T-helper 2 cell treated with Interferon-gamma antibody and Interleukin-4, amounts not matched to agents 5 μg/mL and 100 μg/mL, for 36 hours (primary cell): ENCODE data around the gene BICC1.

ENCODE experiments used
- DNase-seq: peaks from one replicate; pipeline ENCODE4 v3.0.0; 2021; ENCODE audit warnings: low spot score
- H3K27ac Mint-ChIP-seq: one replicate; pipeline ENCODE4 v1.8.0; 2021; ENCODE audit warnings: mild to moderate bottlenecking, mixed read lengths
- H3K27me3 Mint-ChIP-seq: one replicate; pipeline ENCODE4 v1.8.0; 2021; ENCODE audit warnings: low read depth, mixed read lengths
- H3K36me3 Mint-ChIP-seq: one replicate; pipeline ENCODE4 v1.8.0; 2021; ENCODE audit warnings: low read depth, mixed read lengths
- H3K4me1 Mint-ChIP-seq: one replicate; pipeline ENCODE4 v1.8.0; 2021; ENCODE audit warnings: low read depth, mixed read lengths
- H3K4me3 Mint-ChIP-seq: one replicate; pipeline ENCODE4 v1.8.0; 2022; ENCODE audit warnings: mild to moderate bottlenecking, moderate library complexity, mixed read lengths
- H3K9me3 Mint-ChIP-seq: one replicate; pipeline ENCODE4 v1.8.0; 2021; ENCODE audit warnings: mixed read lengths

Gene BICC1

DNA sequence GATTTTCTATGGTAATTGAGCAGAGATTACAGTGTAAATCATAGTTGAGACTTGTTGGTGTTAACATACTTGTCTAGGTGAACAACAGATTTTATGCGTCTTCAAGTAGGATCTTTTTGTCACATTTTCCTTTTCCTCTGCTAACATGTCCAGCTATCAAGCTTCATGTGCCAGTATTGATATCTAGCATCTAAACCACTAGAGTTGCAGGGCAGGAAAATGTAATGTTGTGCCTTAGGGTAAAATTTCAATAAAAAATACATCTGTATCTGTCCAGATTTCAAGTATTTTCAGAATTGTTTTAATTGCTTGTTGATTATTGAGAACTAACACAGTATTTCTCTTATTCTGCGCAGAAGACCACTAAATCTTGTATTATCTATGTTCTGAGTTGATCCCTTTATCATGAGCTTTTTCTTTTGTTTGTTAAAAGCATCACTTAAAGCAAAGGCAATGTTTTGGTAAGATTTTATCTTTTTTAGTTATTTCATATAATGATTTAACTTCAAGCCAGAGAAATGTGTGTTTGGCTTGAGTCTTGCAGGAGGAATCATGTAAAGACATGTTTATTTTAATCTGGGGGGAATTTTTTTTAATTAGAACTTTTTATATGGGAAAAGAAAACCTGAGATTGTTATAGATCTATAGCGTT lies 16.5 kb downstream of the BICC1 start:
- no peak overlapping the region for H3K27ac Mint-ChIP-seq
- no peaks in the 10 kb centered on the region for H3K36me3 Mint-ChIP-seq
- H3K9me3 Mint-ChIP-seq, result no peaks in the 10 kb centered on the region
- H3K4me1 Mint-ChIP-seq, result no peaks in the 10 kb centered on the region
- no peak for DNase-seq
- no peak overlapping the region for H3K4me3 Mint-ChIP-seq
- no peaks in the 10 kb centered on the region for H3K27me3 Mint-ChIP-seq

DNA sequence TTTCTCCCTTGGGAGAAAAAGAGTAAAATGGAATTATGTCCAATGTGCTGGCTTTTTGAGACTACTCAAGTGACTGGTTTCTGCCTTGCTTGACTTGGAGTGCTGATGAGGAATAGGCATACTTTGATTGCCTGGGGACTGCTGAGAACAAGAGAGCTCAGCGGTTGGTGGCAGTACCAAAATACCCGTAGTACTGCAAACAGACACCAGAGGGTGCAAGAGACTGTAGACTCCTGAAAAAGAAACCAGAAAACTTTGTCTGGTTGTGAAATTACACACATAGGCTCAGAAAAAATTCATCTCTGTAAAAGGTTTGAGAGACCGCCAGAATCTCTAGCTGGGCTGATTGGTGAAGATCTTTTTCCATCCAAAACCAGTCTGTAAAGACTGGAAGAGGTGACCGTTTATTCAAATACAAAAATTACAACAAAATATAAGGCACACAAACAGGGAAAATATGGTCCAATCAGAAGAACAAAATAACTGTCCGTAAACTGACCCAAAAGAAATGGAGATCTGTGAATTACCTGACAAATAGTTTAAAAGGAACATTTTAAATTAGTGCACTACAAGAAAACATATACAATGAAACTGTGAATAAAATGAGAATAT lies 18.5 kb downstream of the BICC1 start:
- H3K4me3 Mint-ChIP-seq, result no peak overlapping the region
- no peaks in the 10 kb centered on the region for H3K27me3 Mint-ChIP-seq
- DNase-seq, result peak; percentile 33
- H3K36me3 Mint-ChIP-seq, result no peaks in the 10 kb centered on the region
- no peak overlapping the region for H3K27ac Mint-ChIP-seq
- no peaks in the 10 kb centered on the region for H3K4me1 Mint-ChIP-seq
- peaks cover 5% of the 10 kb centered on the region for H3K9me3 Mint-ChIP-seq

DNA sequence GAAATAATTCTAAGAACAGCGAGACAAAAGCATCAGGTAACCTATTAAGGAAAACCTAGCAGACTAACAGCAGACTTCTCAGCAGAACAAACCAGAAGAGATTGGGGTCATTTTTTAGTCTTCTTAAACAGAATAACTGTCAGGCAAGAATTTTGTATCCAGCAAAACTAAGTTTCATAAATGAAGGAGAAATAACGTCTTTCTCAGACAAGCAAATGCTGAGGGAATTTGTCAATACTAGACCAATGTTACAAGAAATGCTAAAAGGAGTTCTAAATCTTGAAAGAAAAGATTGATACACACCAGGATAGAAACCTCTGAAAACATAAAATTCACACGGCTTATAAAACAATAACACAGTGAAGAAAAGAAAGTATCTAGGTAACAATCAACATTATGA lies 22.6 kb downstream of the BICC1 start:
- Mint-ChIP-seq H3K36me3 (no peaks in the 10 kb centered on the region), H3K27ac (no peak overlapping the region), H3K4me3 (no peak overlapping the region), H3K27me3 (no peaks in the 10 kb centered on the region), H3K4me1 (no peaks in the 10 kb centered on the region), H3K9me3 (peaks cover 5% of the 10 kb centered on the region)
- no peak for DNase-seq

DNA sequence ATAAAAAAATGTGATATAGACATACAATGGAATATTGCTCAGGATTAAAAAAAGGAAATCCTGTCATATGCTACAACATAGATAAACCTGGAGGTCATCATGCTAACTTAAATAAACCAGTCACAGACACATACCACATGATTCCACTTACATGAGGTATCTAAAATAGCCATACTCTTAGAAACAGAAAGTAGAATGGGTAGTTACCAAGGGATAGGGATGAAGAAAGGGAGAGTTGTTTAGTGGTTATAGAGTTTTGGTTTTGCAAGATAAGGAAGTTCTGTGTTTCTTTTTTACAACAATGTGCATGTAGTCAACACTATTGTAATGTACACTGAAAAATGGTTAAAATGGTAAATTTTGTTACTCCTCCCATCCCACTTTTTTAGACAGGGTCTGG lies 30.5 kb downstream of the BICC1 start:
- Mint-ChIP-seq H3K4me1 (no peaks in the 10 kb centered on the region), H3K9me3 (no peaks in the 10 kb centered on the region), H3K27me3 (no peaks in the 10 kb centered on the region), H3K4me3 (no peak overlapping the region), H3K36me3 (no peaks in the 10 kb centered on the region), H3K27ac (no peak overlapping the region)
- no peak for DNase-seq

DNA sequence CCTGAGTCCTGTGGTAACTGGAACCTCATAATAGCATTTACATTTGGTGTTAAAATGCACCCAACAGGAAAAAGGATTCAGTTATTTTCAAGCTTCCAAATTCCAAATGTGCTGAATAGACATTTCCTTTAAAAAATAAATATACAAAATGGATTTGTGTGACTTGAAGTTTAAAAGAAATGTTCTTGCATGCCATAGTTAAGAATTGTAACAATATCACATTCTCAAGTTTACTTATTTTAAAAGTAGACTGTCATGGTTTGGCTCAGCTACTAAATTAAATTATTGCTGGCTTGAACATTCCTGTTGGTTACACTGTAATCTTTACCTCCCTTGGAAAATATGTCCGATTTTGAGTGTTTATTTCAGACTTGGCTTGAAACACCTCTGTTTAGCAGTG lies 31.5 kb downstream of the BICC1 start:
- no peak for DNase-seq
- Mint-ChIP-seq H3K4me3 (no peak overlapping the region), H3K27me3 (no peaks in the 10 kb centered on the region), H3K36me3 (no peaks in the 10 kb centered on the region), H3K9me3 (no peaks in the 10 kb centered on the region), H3K4me1 (no peaks in the 10 kb centered on the region), H3K27ac (no peak overlapping the region)

DNA sequence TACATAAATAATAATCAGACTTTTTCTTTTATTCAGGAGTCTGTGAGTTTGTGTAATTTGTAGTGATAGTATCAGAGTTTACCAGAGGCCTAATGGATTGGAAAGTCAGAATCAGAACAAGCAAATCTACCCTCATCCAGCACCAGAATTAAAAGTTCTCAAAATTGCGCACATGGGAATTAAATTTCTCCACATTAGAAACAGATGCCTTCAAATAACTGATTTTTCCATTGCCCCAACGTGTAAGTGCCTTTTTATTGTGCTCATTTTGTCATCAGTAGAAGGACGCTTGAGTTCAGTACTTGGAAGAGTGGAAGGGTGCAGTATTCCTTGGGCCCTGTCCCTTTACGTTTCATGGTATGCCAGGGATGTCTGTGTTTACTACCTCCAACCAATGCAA lies 32.8 kb downstream of the BICC1 start:
- Mint-ChIP-seq H3K27ac (no peak overlapping the region), H3K36me3 (no peaks in the 10 kb centered on the region), H3K9me3 (no peaks in the 10 kb centered on the region), H3K4me1 (no peaks in the 10 kb centered on the region), H3K27me3 (no peaks in the 10 kb centered on the region), H3K4me3 (no peak overlapping the region)
- DNase-seq, result no peak

DNA sequence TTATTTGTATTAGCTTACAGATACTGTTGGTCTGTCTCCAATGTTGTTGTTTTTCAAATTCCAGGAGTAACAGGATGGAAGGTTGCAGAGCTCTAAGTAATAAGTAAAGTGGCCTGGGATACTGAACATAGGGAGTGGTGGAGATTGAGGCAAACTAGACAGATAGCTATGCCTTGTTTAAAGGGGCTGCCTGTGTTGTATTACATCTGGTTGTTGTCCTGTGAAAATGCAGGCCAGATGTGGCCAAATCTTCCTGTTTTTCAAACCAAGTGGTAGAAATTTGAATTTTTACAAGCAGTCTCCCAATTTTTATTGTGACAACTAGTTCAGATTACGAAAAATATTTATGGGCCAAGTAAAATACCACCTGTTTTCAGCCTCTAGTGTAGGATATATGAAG lies 33.5 kb downstream of the BICC1 start:
- Mint-ChIP-seq H3K4me3 (no peak overlapping the region), H3K4me1 (peaks cover 1% of the 10 kb centered on the region), H3K27me3 (no peaks in the 10 kb centered on the region), H3K27ac (no peak overlapping the region), H3K9me3 (no peaks in the 10 kb centered on the region), H3K36me3 (no peaks in the 10 kb centered on the region)
- DNase-seq, result no peak

DNA sequence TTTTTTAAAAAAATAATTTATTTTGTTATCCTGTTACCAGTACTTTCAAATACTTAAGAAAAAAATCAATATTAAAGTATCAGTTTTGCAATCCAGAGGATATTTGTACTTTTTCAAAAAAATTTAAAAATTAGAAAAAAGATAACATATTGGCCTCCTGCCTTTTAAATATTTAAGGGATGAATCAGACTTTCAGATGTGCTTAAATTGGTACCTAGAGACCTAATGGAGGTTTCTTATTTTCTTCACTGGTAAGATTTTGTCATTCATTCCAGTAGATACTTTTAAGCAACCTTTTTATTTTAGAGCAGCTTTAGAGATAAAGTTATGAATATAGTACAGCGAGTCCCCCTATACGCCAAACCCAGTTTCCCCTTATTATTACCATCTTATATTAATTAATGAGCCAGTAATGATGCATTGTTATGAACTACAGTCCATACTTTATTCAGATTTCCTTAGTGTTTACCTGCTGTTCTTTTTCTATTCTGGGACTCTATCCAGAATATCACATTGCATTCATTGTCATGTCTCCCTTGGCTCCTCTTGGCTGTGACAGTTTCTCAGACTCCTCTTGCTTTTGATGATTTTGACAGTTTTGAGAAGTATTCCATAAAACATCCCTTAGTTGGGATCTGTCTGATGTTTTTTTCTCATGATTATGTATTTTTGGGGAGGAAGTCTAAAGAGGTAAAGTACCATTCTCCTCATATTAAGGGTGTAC lies 34.2 kb downstream of the BICC1 start:
- Mint-ChIP-seq H3K4me3 (no peak overlapping the region), H3K4me1 (peaks cover 1% of the 10 kb centered on the region), H3K27me3 (no peaks in the 10 kb centered on the region), H3K27ac (no peak overlapping the region), H3K9me3 (no peaks in the 10 kb centered on the region), H3K36me3 (no peaks in the 10 kb centered on the region)
- DNase-seq, result no peak

DNA sequence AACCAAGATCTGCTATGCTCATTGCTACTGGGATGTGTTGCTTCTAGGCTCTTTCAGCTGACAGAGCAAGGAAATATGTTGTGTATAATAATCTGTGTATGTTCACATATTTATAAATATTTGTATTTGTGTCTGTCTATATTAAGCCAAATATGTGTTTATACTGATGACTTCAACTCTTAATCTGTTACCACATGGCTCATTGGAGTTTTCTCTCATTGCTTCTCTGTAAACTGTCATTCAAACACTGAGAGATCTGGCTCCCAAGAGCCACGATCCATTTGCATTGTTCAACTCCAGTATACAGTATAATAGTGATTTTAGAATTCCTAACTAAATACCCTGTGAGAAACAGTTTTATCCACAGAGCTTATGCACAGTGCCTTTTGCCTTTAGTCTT lies 35.3 kb downstream of the BICC1 start:
- H3K27me3 Mint-ChIP-seq, result no peaks in the 10 kb centered on the region
- H3K27ac Mint-ChIP-seq, result no peak overlapping the region
- no peaks in the 10 kb centered on the region for H3K36me3 Mint-ChIP-seq
- no peak for DNase-seq
- no peaks in the 10 kb centered on the region for H3K9me3 Mint-ChIP-seq
- no peak overlapping the region for H3K4me3 Mint-ChIP-seq
- peaks cover 1% of the 10 kb centered on the region for H3K4me1 Mint-ChIP-seq

DNA sequence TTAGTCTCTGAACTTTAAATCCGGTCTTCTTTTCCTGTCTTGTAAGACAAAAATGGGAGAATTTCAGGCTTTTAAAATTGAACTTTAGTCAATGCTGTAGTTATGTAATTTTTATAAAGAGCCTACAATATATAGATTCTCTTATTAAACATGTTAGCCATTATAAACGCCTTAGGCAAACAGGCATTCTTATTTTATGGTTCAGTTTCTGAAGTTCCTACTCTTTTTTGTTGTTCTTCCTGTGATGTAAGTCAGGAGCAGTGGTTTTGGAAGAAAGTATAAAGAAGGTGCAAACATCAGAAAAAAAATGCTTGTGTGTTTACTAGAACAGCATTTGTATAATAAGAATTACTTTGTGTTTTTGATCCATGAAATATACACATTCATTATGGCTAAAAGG lies 41.6 kb downstream of the BICC1 start:
- Mint-ChIP-seq H3K4me1 (peaks cover 1% of the 10 kb centered on the region), H3K9me3 (peaks cover 10% of the 10 kb centered on the region), H3K36me3 (no peaks in the 10 kb centered on the region), H3K4me3 (no peak overlapping the region), H3K27me3 (no peaks in the 10 kb centered on the region), H3K27ac (no peak overlapping the region)
- DNase-seq, result no peak

DNA sequence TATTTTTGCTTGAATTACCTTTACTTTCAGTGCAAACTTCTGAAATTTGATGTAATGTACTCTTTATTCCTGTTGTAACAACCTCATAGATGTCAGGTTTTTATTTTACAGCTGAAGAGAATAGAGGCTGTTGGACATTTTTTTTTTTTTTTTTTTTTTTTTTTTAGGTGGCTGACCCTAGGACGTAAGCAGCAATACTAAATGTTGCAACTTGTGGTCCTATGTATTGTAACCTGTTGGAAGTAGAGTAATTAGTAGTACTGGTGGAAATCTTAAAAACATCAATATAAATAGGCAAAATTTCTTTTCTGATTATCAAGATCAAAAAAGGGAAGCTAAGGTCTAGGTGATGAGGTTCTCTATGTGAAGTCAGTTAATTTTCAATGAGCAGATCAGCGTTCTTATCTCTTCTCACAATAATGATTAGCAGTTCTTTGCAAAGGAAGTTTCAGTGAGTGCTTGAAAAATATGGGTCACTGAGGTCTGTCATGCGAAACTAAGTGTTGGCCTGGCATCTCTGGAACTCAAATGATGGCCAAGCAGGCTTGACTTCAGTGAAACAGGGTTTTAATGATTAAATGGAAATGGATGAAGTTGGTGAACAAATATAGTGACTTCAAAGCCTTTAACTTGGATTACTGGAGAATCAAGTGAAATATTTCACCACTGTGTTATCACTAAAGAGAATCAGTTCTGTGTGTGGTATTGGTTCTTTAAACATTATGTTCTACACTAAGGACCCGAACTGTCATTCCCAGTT lies 42.7 kb downstream of the BICC1 start:
- no peak for DNase-seq
- Mint-ChIP-seq H3K27me3 (no peaks in the 10 kb centered on the region), H3K27ac (no peak overlapping the region), H3K4me1 (peaks cover 1% of the 10 kb centered on the region), H3K4me3 (no peak overlapping the region), H3K9me3 (peaks cover 10% of the 10 kb centered on the region), H3K36me3 (no peaks in the 10 kb centered on the region)

DNA sequence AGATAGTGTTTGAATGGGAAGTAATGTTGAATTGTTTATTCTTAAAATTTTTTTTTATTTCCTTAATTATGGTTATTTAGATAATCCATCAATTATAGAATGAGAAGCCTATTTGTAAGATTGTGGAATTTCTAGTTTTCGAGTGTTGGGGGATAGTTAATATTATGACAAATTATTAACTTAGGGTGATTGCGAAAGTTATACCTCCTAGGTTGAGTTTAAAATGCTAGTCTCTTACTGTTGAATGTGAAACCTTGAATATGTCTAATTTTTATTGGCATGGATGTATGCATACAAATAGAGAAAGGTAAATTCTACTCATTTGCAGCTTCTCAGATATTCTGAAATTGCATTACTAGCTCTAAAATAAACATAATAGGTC lies 43.2 kb downstream of the BICC1 start:
- DNase-seq, result no peak
- Mint-ChIP-seq H3K4me1 (no peaks in the 10 kb centered on the region), H3K27me3 (no peaks in the 10 kb centered on the region), H3K4me3 (no peak overlapping the region), H3K36me3 (no peaks in the 10 kb centered on the region), H3K9me3 (peaks cover 10% of the 10 kb centered on the region), H3K27ac (no peak overlapping the region)

DNA sequence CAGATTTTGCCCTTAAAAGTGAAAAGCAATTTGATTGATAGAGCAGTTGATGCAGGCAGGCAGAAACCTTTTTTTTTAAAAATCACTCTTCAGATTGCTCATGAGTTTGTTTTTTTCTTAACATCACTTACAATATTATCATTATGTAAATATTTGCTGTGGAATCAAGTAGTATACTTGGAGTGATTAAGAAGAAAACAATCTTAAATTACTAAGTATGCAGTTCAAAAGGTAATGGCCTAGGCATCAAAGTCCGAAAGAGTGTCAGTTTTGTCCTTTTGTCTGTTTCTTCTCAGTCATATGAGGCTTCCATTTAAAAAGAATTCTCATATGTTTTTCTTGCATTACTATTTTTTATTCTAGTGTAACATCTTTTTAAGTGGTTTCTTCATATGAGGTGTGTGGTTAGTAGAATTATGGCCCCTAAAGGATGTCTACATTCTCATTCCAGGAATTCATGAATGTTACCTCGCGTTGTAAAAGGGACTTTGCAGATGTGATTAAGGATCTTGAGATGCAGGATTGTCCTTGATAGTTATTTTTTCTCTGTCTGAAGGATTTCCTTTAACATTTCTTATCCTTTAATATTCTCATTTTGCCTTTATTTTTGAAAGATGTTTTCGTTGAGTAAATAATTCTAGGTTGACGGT lies 44.0 kb downstream of the BICC1 start:
- H3K4me1 Mint-ChIP-seq, result no peaks in the 10 kb centered on the region
- H3K27ac Mint-ChIP-seq, result no peak overlapping the region
- peaks cover 10% of the 10 kb centered on the region for H3K9me3 Mint-ChIP-seq
- H3K36me3 Mint-ChIP-seq, result no peaks in the 10 kb centered on the region
- H3K4me3 Mint-ChIP-seq, result no peak overlapping the region
- no peak for DNase-seq
- no peaks in the 10 kb centered on the region for H3K27me3 Mint-ChIP-seq

DNA sequence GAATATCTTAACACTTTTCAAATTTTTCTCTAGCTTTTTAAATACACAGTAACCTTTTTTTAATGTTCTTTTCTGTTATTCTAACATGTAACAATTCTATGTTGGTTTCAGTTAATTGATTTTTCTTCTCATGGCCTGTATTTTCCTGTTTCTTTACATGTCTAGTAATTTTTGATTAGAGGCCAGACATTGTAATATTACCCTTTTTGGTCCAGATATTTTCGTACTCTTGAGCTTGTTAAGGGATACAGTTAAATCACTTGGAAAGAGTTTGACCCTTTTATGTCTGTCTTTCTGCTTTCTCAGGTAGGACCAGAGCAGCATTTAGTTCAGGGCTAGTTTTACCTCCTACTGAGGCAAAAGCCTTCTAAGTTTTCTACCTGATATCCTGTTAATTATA lies 45.0 kb downstream of the BICC1 start:
- Mint-ChIP-seq H3K27me3 (no peaks in the 10 kb centered on the region), H3K36me3 (no peaks in the 10 kb centered on the region), H3K27ac (no peak overlapping the region), H3K9me3 (peaks cover 18% of the 10 kb centered on the region), H3K4me3 (no peak overlapping the region), H3K4me1 (no peaks in the 10 kb centered on the region)
- DNase-seq, result no peak
